ENCODE results near the gene TYRO3.
A peak's percentile ranks its signal among the peaks of the same experiment; 100 is the strongest.

Gene TYRO3

DNA sequence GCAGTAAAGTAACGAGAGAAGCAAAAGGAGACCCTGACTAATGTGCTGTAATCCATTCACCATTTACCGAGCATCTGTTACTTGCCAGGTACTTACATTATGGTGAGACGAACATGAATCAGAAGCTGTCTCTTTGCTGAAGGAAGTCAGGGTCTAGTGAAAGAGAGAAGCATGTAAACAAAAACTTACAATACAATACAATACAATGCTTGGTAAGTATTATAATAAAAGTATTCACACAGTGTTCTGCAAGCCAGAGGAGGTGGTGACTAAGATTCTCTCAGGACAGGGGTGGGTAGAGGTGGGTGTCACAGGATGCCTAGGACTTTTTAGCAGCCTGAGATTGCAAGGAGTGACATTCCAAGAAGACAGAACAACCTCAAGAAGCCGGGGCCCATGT lies 51.0 kb downstream of the TYRO3 start:
- no peak for DNase-seq

DNA sequence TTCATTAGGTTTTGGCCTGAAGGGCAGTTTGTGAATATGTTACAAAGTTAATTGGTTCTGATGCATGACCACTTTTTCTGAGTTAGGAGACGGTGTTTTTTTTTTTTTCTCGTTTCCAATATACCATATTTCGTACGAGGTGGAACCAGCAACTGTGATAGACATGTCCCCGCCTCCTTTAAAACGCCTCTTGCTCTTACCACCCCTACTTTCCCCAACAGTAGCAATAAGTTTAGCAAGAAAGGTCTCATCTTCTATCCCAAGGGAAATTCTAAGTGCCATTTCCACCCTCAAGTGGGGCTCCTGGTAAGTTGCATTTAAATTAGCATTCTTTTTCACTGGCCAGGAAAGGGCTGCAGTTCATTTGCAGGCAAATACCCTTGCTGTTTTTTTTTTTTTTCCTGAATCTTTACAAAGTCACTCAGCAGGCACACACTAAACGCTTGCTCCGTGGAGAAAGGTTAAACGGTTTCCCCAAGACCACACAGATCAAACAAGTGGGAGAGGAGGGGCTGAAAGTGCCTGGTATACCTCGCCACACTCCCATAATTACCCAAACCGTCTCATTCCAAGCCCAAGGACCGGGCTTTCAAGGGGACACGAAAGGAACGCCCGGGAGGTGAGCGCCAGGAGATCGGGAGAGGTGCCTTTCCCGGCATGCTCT lies 61.7 kb downstream of the TYRO3 start:
- DNase-seq = no peak

DNA sequence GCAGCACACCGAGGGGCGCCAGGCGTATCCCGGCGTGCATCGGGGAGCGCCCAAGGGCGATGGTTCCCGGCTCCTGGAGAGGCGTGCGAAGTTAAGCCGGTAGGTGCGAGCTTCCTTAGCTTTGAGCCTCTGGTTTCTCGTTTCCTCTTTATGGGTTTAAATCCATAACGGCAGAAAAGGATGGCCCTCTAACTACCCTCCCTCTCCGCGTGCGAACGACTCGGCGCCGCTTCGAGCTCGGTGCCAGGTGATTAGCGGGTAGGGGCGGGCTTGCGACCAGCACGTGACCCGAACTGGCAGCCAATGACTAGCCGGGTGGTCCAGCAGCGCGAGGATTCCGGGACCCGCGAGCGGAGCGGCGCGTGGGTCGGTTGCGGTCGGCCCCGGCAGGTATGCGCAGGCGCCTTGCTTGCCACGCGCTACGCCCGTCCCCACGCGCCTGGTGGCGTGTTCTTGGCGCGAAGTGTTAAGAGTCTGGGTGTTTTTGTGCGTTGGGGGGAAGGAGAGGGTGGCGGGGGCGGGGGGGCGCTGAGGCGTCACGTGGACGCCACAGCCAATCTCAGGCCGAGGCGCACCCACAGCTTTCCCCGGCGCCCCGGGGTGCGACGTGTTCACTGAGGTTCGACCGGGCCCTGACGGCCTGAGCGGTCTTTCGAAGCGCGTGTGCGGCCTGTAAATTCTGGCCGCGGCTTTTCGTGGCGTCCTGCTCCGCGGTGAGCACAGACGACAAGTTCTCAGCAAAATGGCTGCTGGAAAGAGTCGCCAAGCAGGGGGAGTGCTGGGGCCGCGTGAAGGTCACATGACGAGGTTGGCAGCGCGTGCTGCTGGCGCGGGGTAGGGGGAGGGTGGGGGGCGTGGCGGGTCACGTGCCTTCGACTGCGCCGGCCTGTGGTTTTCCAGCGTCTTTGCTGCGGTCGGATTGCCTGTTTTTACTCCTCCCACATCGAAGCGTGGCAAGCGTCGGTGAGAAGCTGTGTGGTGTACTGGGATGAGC lies 62.5 kb downstream of the TYRO3 start:
- DNase-seq = peak; percentile 80 to 85

DNA sequence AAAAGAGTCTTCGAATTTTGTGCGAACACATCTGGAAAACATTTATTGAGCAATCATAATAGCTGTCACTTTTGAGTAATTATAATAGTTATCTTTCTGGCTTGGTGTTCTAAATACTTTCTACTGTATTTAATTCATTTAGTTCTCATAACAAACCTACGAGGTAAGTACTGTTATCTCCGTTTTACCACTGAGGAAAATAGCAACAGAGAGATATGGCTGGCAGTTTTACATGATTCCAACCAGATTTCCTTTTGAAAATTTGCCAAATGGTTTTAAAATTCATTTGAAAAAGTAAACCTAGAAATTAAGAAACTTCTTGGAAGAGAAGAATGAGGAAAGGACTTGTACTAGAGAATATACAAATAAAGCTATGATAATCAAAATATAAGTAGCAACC lies 63.9 kb downstream of the TYRO3 start:
- no peak for DNase-seq

DNA sequence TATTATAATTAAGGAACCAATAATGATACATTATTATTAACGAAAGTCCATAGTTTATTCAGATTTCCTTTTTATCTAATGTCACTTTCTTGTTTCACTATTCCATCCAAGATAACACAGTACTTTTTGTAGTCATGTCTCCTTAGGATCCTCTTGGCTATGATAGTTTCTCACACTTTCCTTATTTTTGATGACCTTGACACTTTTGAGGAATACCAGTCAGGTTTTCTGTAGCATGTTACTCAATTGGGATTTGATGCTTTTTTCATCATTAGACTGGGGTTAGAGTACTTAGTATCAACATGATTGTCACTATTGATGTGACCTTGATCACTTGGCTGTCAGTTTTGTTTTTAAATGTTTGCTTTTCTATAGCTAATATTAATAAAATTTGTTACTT lies 68.2 kb downstream of the TYRO3 start:
- no peak for DNase-seq

DNA sequence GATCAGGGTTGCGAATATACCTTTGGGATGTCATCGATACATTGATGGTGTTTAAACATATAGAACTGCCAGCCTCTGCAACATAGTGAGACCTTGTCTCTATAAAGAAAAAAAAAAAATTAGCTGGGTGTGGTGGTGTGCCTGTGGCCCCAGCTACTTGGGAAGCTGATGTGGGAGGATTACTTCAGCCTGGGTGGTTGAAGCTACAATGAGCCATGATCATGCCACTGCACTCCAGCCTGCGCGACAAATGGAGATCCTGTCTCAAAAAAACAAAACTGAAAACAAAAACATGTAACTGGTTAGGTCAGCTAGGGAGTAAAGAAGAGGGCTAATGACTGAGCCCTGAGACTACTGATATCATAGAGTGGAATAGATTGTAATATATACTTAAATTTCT lies 70.5 kb downstream of the TYRO3 start:
- no peak for DNase-seq

DNA sequence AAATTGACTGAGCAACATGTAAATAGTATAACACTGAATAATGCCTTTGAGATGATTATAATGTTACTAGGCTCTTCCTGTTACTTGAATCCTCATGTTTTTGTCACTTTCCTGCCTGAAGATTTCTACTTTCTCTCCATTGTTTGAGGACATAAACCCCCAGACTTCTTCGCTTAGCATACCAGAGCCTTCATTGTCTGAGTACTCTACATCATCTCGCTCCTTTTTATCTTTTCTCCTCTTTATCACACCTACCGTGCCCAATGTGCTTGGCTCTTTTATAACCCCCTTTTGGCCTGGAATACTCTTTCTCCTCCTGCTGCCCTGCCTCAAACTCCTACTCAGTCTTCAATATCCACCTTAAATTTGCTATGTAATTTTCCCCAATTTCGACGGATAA lies 70.9 kb downstream of the TYRO3 start:
- DNase-seq = no peak

DNA sequence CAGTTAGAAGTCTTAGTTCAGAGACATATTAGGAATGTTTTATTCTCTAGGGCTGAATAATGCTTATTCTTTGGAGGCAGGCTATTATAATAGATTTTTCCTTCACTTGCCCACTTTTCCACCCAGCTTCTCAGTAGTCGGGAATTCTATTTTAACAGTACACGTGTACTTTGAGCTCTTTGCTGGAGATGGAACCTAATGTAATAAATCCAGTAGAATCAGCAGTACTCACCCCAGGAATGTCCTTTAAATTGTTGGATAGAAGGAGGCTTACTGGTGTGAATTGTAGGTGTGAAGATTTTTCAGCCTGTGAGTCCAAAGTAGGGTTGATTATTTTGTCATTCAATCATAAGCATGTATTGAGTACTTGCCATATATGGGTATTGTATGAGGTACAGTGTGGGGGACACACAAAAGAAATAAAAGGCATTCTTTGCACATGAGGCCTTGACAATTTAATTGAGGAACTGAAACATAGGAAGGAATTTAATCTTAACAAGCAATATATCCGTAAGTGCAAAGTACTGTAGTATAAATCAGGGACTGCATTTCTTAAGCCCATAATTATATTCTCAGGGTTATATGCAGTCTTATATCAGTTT lies 71.7 kb downstream of the TYRO3 start:
- DNase-seq = no peak

DNA sequence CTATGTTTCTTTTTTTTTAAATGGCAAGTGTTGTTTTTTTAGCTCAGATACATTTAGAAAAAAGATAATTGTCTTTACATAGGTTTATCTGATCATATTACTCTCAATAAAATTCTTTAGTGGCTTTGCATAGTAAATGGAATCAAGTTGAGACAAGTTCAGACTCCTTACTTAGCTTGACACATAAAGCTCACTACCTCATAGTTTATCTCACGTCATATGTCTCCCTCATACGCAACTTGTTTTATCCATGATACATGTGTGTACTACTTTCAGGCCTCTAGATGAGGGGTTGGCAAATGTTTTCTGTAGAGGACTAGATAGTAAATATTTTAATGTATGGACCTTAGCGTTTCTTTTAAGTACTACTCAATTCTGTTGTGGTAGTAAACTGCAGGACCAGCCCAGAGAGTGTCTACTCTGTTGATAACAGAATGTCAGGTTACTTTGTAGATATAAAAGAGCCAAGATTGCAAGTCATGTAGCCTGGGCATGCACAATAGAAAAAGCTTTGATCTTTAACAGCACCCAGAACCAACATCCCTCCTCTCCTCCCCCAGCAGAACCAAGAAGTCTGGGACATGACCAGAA lies 73.0 kb downstream of the TYRO3 start:
- no peak for DNase-seq

Measured in activated T-cell treated with anti-CD3 and anti-CD28 coated beads, Interleukin-2, amount 50 U/mL, for 48 hours (primary cell).